ENCODE measurements around the gene KRT76. TPM values are rescaled to one million over a fixed set of nuclear protein-coding genes. Genes with fewer than 3 reads are reported as not detected.

KRT76 gene
- not detected in 2 replicates for total RNA-seq

GRCh38 chr12:52776913-52777395 lies at the start of gene KRT76:
KRT76 (minus strand) TSS chr12:52777345; CDS start chr12:52777291, 54 bp downstream.

GRCh38 chr12:52813885-52814709 lies 37.0 kb upstream of the KRT76 start, which contains the start of gene KRT4:
KRT4 (minus strand) TSS chr12:52814116; CDS start chr12:52814058, 58 bp downstream.

GRCh38 chr12:52795694-52796428 lies 18.7 kb upstream of the KRT76 start, which contains the start of gene KRT3:
KRT3 (minus strand) TSS chr12:52796117; CDS start chr12:52796042, 75 bp downstream.

Other genes starting within 250 kb of the KRT76 start
- gene KRT71, start 224.2 kb downstream of the KRT76 start, total RNA-seq = not detected in 2 replicates
- not detected in 2 replicates for gene KRT74, start 203.5 kb downstream of the KRT76 start, total RNA-seq
- gene KRT72, start 175.9 kb downstream of the KRT76 start, total RNA-seq = not detected in 2 replicates
- not detected in 2 replicates for gene KRT73, start 158.8 kb downstream of the KRT76 start, total RNA-seq
- gene KRT2, start 125.1 kb downstream of the KRT76 start, total RNA-seq = not detected in 2 replicates
- not detected in 2 replicates for gene KRT1, start 96.9 kb downstream of the KRT76 start, total RNA-seq
- not detected in 2 replicates for gene KRT77, start 73.8 kb downstream of the KRT76 start, total RNA-seq
- gene KRT3, start 18.8 kb upstream of the KRT76 start, total RNA-seq = not detected in 2 replicates
- 0.34 TPM in 1 of 2 replicates, not detected in the other for gene KRT4, start 36.8 kb upstream of the KRT76 start, total RNA-seq
- not detected in 2 replicates for gene KRT79, start 57.0 kb upstream of the KRT76 start, total RNA-seq
- gene KRT78, start 71.6 kb upstream of the KRT76 start, total RNA-seq = not detected in 2 replicates
- gene KRT8, start 127.7 kb upstream of the KRT76 start, total RNA-seq = 0.95 and 1.5 TPM in 2 replicates
- 1.0 and 2.2 TPM in 2 replicates for gene KRT18, start 171.8 kb upstream of the KRT76 start, total RNA-seq
- 1,255 and 1,854 TPM in 2 replicates for gene EIF4B, start 229.1 kb upstream of the KRT76 start, total RNA-seq